Measurements from ENCODE around the gene RIMS4. TPM values are rescaled to one million over a fixed set of nuclear protein-coding genes. Genes with fewer than 3 reads are reported as not detected.

RIMS4 gene
- total and polyA plus RNA-seq, 9 of the 15 experiments (the other 6 are each of a cell fraction or from before 2014, with no cell fraction given): 0.04 TPM; not detected in 8

- no peak for TF ChIP-seq GMEB1 (CRISPR knock-in tag; IDR thresholded peaks at IDR 0.05)
Observed at GRCh38 chr20:44716309-44717106, 93.8 kb downstream of the RIMS4 start (continued).

GRCh38 chr20:44715499-44716308 lies 94.6 kb downstream of the RIMS4 start:
- Histone ChIP-seq H2AFZ (ENCODE audit: low read depth, low read length) (no peak overlapping the region), H4K20me1 (replicated peaks; ENCODE audit: control insufficient read depth, insufficient read depth, low read length) (peaks cover 8% of the 10 kb centered on the region; the same call in 1 of the 2 replicates), H3K9ac (ENCODE audit: insufficient read depth in 1 of 2, low read depth in 2 of 2, low read length in 2 of 2) (no peak overlapping the region), H3K4me3 (no peak overlapping the region), H3K4me1 (replicated peaks in 1 of 2; ENCODE audit: control insufficient read depth in 2 of 2, insufficient read depth in 2 of 2, low read length in 2 of 2) (peaks cover 0 to 17% of the 10 kb centered on the region in 2 experiments; a peak in 2 of 5 replicates), H3K9me3 (replicated peaks; ENCODE audit: control insufficient read depth, insufficient read depth, low read depth, low read length) (no peaks in the 10 kb centered on the region), H3K27me3 (ENCODE audit: control insufficient read depth in 2 of 2, insufficient read depth in 2 of 2, low read length in 2 of 2) (peaks cover 24 to 69% of the 10 kb centered on the region in 2 experiments), H3K9me1 (ENCODE audit: control insufficient read depth, insufficient read depth, low read length) (no peaks in the 10 kb centered on the region), H3K4me2 (ENCODE audit: insufficient read depth, low read length) (no peak overlapping the region), H3K79me2 (ENCODE audit: control insufficient read depth, insufficient read depth, low read length) (no peaks in the 10 kb centered on the region), H3K36me3 (ENCODE audit: control insufficient read depth, insufficient read depth, low read length) (no peaks in the 10 kb centered on the region), H3K27ac (ENCODE audit: extremely low read depth, low read depth, low read length) (no peak overlapping the region)
- no peak for ATAC-seq
- ChIA-PET POLR2A (interaction anchor here (0.6 to 0.7 kb wide), 2 partner anchors 30 to 357 kb away, joined by 3 read pairs; no protein-coding TSS in a partner anchor), CTCF (ENCODE audit: low intra/inter-chr PET ratio) (no interaction called here)
- in situ Hi-C loops (cut with MboI): no loop called here
- DNase-seq (ENCODE audit: extremely low read depth in 1 of 4, low spot score in 3 of 4): no peak
- intact Hi-C loops (cut with micrococcal nuclease): no loop called here
- BruUV-seq (replicated peaks): no TSS peak
- no peak for FAIRE-seq
- WGBS (ENCODE audit: insufficient coverage, low coverage, missing lambda C conversion rate): 7% methylated on average over 5 of the region's 5 CpGs
- TF ChIP-seq YY1 (IDR thresholded peaks at IDR 0.05; ENCODE audit: borderline replicate concordance in 1 of 3, control insufficient read depth in 1 of 3, extremely low read depth in 1 of 3, insufficient read depth in 3 of 3, insufficient read length in 1 of 3, insufficient replicate concordance in 2 of 3, low read depth in 1 of 3, low read length in 2 of 3): no peak
- TF ChIP-seq, protein P1, sequence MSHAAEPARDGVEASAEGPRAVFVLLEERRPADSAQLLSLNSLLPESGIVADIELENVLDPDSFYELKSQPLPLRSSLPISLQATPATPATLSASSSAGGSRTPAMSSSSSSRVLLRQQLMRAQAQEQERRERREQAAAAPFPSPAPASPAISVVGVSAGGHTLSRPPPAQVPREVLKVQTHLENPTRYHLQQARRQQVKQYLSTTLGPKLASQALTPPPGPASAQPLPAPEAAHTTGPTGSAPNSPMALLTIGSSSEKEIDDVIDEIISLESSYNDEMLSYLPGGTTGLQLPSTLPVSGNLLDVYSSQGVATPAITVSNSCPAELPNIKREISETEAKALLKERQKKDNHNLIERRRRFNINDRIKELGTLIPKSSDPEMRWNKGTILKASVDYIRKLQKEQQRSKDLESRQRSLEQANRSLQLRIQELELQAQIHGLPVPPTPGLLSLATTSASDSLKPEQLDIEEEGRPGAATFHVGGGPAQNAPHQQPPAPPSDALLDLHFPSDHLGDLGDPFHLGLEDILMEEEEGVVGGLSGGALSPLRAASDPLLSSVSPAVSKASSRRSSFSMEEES (CRISPR knock-in tag; IDR thresholded peaks at IDR 0.05): no peak
- TF ChIP-seq ZBTB5 (IDR thresholded peaks at IDR 0.05): no peak
- TF ChIP-seq BRD4 (IDR thresholded peaks at IDR 0.05): no peak
- TF ChIP-seq KAT7 (CRISPR knock-in tag; IDR thresholded peaks at IDR 0.05; ENCODE audit: borderline replicate concordance): no peak
- no peak for TF ChIP-seq ZNF316 (IDR thresholded peaks at IDR 0.05)
- TF ChIP-seq HNRNPH1 (optimal IDR thresholded peaks at IDR 0.05; ENCODE audit: low read depth, low read length): no peak
- TF ChIP-seq NR1H2 (CRISPR knock-in tag; IDR thresholded peaks at IDR 0.05): no peak
- TF ChIP-seq U2AF1 (optimal IDR thresholded peaks at IDR 0.05; ENCODE audit: low read depth, low read length): no peak
- no peak for TF ChIP-seq ZNF175 (CRISPR knock-in tag; IDR thresholded peaks at IDR 0.05; ENCODE audit: low read depth)
- TF ChIP-seq MYNN (IDR thresholded peaks at IDR 0.05): no peak
- TF ChIP-seq MYNN (CRISPR knock-in tag; IDR thresholded peaks at IDR 0.05): no peak
